Colonic mucosa (tissue), 4 donors: ENCODE data around the gene ERCC2. TPM values are rescaled to one million over a fixed set of nuclear protein-coding genes. Genes with fewer than 3 reads are reported as not detected.
"Not testable (repeated sequence)": the region's sequence is repeated elsewhere in the genome, so short reads cannot be mapped to it uniquely, and the experiment has no call there.

ENCODE experiments used
- DNase-seq: peaks from one replicate; pipeline ENCODE4 v3.0.0-alpha.2; 2020
- H3K27ac ChIP-seq: fragments of 200-600 bp; one replicate; pipeline ENCODE4 v1.8.0; 2021
- H3K27me3 ChIP-seq: fragments of 200-600 bp; one replicate; pipeline ENCODE4 v1.8.0; 2021
- H3K36me3 ChIP-seq: fragments of 200-600 bp; one replicate; pipeline ENCODE4 v1.8.0; 2021
- H3K4me1 ChIP-seq: fragments of 200-600 bp; one replicate; pipeline ENCODE4 v1.8.0; 2021; ENCODE audit warnings: mild to moderate bottlenecking
- H3K4me3 ChIP-seq: fragments of 200-600 bp; one replicate; pipeline ENCODE4 v1.8.0; 2021
- H3K9ac ChIP-seq, 2 donors: one replicate each; pipeline ENCODE4 v1.7.0; 2013; ENCODE audit warnings: control low read depth in 2 of 2, low read depth in 2 of 2, low read length in 2 of 2
- H3K9me3 ChIP-seq: fragments of 200-600 bp; one replicate; pipeline ENCODE4 v1.8.0; 2021
- intact Hi-C: fragments of 100-400 bp; cut with DNase I; formaldehyde crosslinking; loops from one replicate; pipeline ENCODE4 v1.14.1; 2022
- total RNA-seq, 2 donors: library from RNA; stranded (reverse); fragmentation: NEBNext Ultra II Directional in 1 of 2; extraction: Animal tissue kit (Norgen Biotek cat#: 25700) in 1 of 2; gene quantifications; one replicate each; pipeline ENCODE4 v1.2.1, GENCODE V29; 2021
- TF ChIP-seq, protein P1 (sequence below): fragments of 200-600 bp; IDR thresholded peaks from one replicate; pipeline ENCODE4 v1.8.0; 2022; ENCODE audit warnings: antibody characterized with exemption, mild to moderate bottlenecking
- donor health status: healthy.
- donor health status: DM: no; HTN: no; CAD: no.
- donor health status: DM: no; HTN: no; CAD: no.

The ERCC2 gene
- total RNA-seq, 2 donors from 2014 or later = 12.7 to 17.4 TPM

DNA sequence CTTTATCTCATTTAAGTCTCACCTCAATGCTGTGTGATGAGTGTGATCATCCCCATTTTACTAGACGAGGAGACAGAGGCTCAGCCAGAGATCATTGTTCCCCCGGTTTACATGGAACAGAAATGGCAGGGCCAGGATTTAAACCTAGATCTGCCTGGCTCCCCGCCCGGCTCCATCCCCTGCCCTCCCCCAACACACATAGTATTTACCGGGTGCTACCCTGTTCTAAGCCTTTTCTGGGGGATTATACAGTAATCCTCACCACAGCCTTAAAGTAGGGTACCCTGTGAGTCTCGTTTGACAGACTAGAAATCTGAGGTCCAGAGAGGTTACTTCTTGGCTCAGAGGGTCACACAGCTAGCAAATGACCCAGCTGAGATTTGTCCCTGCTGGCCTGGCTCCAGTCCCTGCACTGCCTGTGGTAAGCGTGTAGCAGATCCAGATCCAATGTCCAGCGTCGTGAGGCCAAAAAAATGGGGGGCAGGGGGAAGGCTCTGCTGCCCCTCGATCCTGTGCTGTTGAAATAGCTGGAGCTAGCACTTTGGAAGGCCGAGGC is 33.6 kb downstream of the ERCC2 start:
- no peak overlapping the region for H3K4me3 ChIP-seq
- H3K36me3 ChIP-seq = no peaks in the 10 kb centered on the region
- H3K9me3 ChIP-seq = no peaks in the 10 kb centered on the region
- no peaks in the 10 kb centered on the region for H3K4me1 ChIP-seq
- TF ChIP-seq, protein P1, sequence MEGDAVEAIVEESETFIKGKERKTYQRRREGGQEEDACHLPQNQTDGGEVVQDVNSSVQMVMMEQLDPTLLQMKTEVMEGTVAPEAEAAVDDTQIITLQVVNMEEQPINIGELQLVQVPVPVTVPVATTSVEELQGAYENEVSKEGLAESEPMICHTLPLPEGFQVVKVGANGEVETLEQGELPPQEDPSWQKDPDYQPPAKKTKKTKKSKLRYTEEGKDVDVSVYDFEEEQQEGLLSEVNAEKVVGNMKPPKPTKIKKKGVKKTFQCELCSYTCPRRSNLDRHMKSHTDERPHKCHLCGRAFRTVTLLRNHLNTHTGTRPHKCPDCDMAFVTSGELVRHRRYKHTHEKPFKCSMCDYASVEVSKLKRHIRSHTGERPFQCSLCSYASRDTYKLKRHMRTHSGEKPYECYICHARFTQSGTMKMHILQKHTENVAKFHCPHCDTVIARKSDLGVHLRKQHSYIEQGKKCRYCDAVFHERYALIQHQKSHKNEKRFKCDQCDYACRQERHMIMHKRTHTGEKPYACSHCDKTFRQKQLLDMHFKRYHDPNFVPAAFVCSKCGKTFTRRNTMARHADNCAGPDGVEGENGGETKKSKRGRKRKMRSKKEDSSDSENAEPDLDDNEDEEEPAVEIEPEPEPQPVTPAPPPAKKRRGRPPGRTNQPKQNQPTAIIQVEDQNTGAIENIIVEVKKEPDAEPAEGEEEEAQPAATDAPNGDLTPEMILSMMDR = no peak
- DNase-seq = no peak
- H3K27me3 ChIP-seq = no peaks in the 10 kb centered on the region
- no peak overlapping the region for H3K27ac ChIP-seq
- no peak overlapping the region for H3K9ac ChIP-seq
- intact Hi-C loops = no loop called here

DNA sequence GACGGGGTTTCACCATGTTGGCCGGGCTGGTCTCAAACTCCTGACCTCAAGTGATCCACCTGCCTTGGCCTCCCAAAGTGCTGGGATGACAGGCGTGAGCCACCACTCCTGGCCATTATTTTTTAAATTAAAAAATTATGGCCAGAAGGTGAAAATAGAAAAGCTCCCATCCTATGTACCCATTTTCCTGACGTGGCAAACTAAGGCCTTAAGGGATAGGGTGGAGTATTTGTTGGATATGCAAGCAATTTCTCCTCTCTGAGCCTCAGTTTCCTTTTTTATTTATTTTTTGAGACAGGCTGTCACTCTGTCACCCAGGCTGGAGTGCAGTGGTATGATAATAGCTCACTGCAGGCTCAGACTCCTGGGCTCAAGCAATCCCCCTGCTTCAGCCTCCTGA is 35.5 kb downstream of the ERCC2 start:
- H3K36me3 ChIP-seq, H3K27ac ChIP-seq, DNase-seq, H3K27me3 ChIP-seq, H3K9ac ChIP-seq, H3K4me1 ChIP-seq, intact Hi-C loops, H3K4me3 ChIP-seq, H3K9me3 ChIP-seq: not testable (repeated sequence)

DNA sequence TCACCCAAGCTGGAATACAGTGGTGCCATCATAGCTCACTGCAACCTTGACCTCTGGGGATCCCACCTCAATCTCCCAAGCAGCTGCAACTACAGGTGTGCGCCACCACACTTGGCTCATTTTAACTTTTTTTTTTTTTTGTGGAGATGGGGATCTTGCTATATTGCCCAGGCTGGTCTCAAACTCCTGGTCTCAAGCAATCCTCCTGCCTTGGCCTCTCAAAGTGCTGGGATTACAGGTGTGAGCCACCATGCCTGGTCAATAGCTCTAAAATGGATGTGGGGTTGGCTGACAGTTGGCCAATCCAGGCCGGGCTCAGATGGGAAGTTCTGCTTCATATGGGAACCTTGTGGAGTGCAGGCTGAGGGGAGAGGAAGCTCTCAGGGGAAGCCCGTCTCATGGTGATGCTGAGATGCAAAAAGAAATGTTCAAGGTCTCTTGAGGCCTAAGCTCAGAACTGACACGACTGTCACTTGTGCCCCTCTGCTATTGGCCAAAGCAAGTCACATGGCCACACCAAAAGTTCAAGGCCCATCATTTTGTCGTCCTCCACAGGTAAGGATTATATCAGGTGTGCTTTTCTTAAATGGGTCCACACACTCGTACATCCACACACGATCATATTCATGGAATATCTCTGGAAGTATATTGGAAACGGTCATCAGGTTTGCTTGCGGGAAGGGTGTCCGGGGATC is 36.6 kb downstream of the ERCC2 start:
- H3K4me3 ChIP-seq = no peak overlapping the region
- H3K27me3 ChIP-seq = no peaks in the 10 kb centered on the region
- intact Hi-C loops = no loop called here
- H3K36me3 ChIP-seq = no peaks in the 10 kb centered on the region
- no peak overlapping the region for H3K27ac ChIP-seq
- DNase-seq = no peak
- H3K4me1 ChIP-seq = no peaks in the 10 kb centered on the region
- TF ChIP-seq, protein P1 = no peak
- no peak overlapping the region for H3K9ac ChIP-seq
- H3K9me3 ChIP-seq = no peaks in the 10 kb centered on the region

DNA sequence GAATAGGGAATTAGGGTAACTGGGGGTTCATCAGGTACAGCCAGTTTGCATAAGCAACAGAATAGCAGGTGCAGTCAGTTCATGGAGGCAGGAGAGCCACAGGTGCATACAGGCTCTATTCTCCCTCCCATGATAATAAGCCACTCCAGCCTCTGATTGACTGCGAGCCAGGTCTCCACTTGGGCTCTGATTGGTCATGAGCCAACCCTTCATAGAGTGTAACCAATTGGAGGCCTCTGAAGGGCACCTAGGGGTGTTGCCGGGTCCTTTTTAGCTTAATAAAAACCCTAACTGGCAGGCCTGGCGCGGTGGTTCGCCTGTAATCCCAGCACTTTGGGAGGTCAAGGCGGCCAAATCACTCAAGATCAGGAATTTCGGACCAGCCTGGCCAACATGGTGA is 39.0 kb downstream of the ERCC2 start:
- Histone ChIP-seq H3K9me3 (no peaks in the 10 kb centered on the region), H3K4me3 (no peak overlapping the region), H3K9ac (no peak overlapping the region), H3K27ac (no peak overlapping the region), H3K36me3 (no peaks in the 10 kb centered on the region), H3K27me3 (no peaks in the 10 kb centered on the region), H3K4me1 (no peaks in the 10 kb centered on the region)
- intact Hi-C loops = no loop called here
- no peak for DNase-seq
- TF ChIP-seq, protein P1 = no peak

DNA sequence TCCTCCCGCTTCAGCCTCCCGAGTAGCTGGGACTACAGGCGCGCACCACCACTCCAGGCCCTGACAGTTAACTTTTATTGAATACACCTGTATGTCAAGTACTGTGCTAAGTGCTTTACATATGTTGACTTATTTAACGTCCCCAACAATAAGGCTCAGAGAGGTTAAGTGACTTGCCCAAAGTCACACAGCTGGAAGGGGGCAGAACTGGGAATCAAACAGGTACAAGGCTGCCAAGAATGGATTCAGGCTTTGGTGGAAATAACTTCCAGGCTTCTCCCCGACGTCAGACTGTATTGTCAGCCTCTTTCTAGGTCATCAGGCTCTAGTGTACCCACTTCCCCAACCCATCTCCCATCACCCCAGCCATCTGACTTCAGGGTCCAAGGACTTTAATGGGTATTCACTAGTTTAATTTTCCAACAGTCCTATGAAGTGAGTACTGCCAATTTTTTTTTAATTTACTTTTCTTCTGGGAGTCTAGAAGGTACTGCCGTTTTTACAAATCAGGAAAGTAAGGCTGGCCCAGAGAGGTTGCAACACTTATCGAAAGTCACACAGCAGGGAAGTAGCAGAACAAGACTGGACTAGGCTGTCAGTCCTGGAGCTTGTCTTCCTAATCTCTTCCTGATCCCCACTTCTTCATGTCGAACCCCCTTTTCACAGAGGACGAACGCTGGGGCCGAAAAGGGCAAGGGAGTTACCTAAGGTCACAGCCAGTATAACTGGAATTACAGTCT is 42.8 kb downstream of the ERCC2 start:
- H3K27ac ChIP-seq = no peak overlapping the region
- no peak for DNase-seq

More for the DNA sequence above, 42.8 kb downstream of the ERCC2 start:
- no peaks in the 10 kb centered on the region for H3K36me3 ChIP-seq
- no peaks in the 10 kb centered on the region for H3K4me1 ChIP-seq
- intact Hi-C loops = no loop called here
- no peak overlapping the region for H3K4me3 ChIP-seq
- TF ChIP-seq, protein P1 = no peak
- H3K9me3 ChIP-seq = no peaks in the 10 kb centered on the region
- H3K9ac ChIP-seq = no peak overlapping the region
- H3K27me3 ChIP-seq = peaks cover 20% of the 10 kb centered on the region
